Mesodermal cell (in vitro differentiated cells): ENCODE results near the gene P2RX6.
"Not testable (repeated sequence)": the region's sequence is repeated elsewhere in the genome, so short reads cannot be mapped to it uniquely, and the experiment has no call there.

Experiments used
- H3K27ac ChIP-seq: 2 replicates; pipeline ENCODE4 v1.7.0; 2013; ENCODE audit warnings: mild to moderate bottlenecking, low read depth, low read length, moderate library complexity; ENCODE audit not compliant: severe bottlenecking
- H3K36me3 ChIP-seq: 2 replicates; pipeline ENCODE4 v1.7.1; 2013; ENCODE audit warnings: mild to moderate bottlenecking, low read length, moderate library complexity; ENCODE audit not compliant: control insufficient read depth, insufficient read depth
- H3K4me1 ChIP-seq: one replicate; pipeline ENCODE4 v1.7.1; 2013; ENCODE audit warnings: mild to moderate bottlenecking, low read length; ENCODE audit not compliant: insufficient read depth, control insufficient read depth, poor library complexity, severe bottlenecking
- H3K4me3 ChIP-seq: 2 replicates; pipeline ENCODE4 v1.7.0; 2013; ENCODE audit warnings: low read length, control low read depth, mild to moderate bottlenecking; ENCODE audit not compliant: insufficient read depth, poor library complexity, severe bottlenecking; ENCODE audit errors: extremely low read depth
- H3K9me3 ChIP-seq: 2 replicates; pipeline ENCODE4 v1.7.1; 2013; ENCODE audit warnings: mild to moderate bottlenecking, low read length, moderate library complexity; ENCODE audit not compliant: control insufficient read depth
- WGBS, 2 experiments: methylation state at CpG; one replicate each; pipeline ENCODE4 v1.1.5; 2013; ENCODE audit warnings: missing lambda C conversion rate in 2 of 2; ENCODE audit not compliant: insufficient coverage in 2 of 2; 5-methylcytosine and 5-hydroxymethylcytosine counted together

Gene P2RX6

GRCh38 chr22:21009208-21009607 lies 5.8 kb upstream of the P2RX6 start:
- H3K27ac ChIP-seq, H3K4me1 ChIP-seq, H3K36me3 ChIP-seq, H3K4me3 ChIP-seq, H3K9me3 ChIP-seq: not testable (repeated sequence)
- WGBS, 2 experiments: 82 to 92% methylated on average over 10 to 13 of the region's 13 CpGs

- H3K4me1 ChIP-seq: peaks cover 5% of the 10 kb centered on the region
- H3K4me3 ChIP-seq: no peak overlapping the region
- no peaks in the 10 kb centered on the region for H3K9me3 ChIP-seq
- no peaks in the 10 kb centered on the region for H3K36me3 ChIP-seq
- H3K27ac ChIP-seq: no peak overlapping the region
- 71 to 74% methylated on average over 7 to 9 of the region's 10 CpGs for WGBS, 2 experiments
Observed at GRCh38 chr22:21009638-21010425, 5.1 kb upstream of the P2RX6 start.

DNA sequence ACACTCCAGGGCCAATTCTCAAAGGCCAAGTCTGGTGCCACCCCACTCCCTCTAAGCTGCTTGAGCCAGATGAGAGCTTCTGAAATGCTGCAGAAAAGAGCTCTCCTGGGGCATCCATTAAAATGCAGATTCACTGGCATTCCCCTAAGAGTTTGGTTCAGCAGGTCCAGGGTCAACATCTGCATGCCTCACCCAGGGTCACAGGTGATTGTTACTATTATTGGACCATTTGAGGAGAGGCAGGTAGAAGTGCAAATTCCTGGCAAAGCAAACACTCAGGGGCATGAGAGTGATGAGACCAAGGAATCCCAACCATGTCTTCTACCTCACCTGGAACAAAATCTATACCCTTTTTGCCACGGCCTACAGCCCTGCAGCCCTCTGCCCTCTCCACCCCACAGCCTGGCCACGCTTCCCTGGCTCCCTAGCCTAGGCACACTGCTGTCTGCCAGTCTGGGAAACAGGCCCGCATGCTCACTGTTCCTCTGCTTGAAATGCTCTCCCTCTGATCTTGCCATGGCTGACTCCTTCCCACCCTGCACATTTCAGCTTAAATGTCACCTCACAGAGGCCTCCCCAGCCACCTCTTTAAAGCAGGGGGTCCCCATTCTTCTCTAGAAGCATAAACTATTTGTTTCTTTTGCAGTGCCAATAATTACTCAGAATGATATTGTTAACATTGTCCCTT lies 4.4 kb upstream of the P2RX6 start:
- Histone ChIP-seq H3K4me3 (no peak overlapping the region), H3K9me3 (no peaks in the 10 kb centered on the region), H3K27ac (no peak overlapping the region), H3K4me1 (peaks cover 12% of the 10 kb centered on the region), H3K36me3 (no peaks in the 10 kb centered on the region)
- WGBS, 2 experiments: 83 to 93% methylated on average over 2 to 3 of the region's 3 CpGs

- Histone ChIP-seq H3K4me3 (peak overlapping the region; percentile 52), H3K9me3 (no peaks in the 10 kb centered on the region), H3K27ac (no peak overlapping the region), H3K36me3 (no peaks in the 10 kb centered on the region), H3K4me1 (peaks cover 18% of the 10 kb centered on the region)
- 86 to 94% methylated on average over 9 to 12 of the region's 14 CpGs for WGBS, 2 experiments
Observed at GRCh38 chr22:21012446-21013407, 2.2 kb upstream of the P2RX6 start.

GRCh38 chr22:21013657-21014201 lies 1.2 kb upstream of the P2RX6 start:
- WGBS, 2 experiments: 2 to 5% methylated on average over 15 to 21 of the region's 24 CpGs
- Histone ChIP-seq H3K4me3 (peak overlapping the region; percentile 52), H3K36me3 (no peaks in the 10 kb centered on the region), H3K9me3 (no peaks in the 10 kb centered on the region), H3K4me1 (peaks cover 18% of the 10 kb centered on the region), H3K27ac (peak overlapping the region; percentile 96)

DNA sequence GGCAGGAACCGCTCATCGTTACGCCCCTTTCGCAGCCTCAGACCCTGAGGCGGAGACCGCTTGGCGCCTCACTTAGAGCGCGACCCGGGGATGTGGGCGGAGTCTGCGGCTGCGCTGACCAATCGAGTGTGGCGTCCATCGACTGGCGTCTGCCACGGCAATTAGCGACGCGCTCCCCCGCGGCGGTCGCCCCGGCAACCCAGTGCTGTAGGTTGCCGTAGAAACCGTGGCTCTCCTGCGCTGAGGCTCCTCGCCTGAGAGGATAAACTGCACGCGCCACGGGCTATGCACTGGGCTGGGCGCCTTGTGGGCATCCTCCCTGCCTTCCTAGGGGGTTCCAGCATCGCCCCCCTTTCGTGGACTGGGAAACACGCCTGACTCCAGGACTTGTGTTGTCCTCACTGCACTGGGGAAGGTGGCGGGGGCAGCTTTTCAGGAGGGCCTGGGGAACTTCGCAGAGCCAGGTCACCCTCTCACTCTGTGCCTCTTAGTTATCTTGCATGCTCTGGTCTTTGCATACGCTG lies 701 bp upstream of the P2RX6 start:
- H3K4me3 ChIP-seq: peak overlapping the region; percentile 52
- no peaks in the 10 kb centered on the region for H3K9me3 ChIP-seq
- H3K36me3 ChIP-seq: no peaks in the 10 kb centered on the region
- peak overlapping the region; percentile 96 for H3K27ac ChIP-seq
- WGBS, 2 experiments: 2 to 3% methylated on average over 32 to 36 of the region's 40 CpGs
- H3K4me1 ChIP-seq: peaks cover 18% of the 10 kb centered on the region

DNA sequence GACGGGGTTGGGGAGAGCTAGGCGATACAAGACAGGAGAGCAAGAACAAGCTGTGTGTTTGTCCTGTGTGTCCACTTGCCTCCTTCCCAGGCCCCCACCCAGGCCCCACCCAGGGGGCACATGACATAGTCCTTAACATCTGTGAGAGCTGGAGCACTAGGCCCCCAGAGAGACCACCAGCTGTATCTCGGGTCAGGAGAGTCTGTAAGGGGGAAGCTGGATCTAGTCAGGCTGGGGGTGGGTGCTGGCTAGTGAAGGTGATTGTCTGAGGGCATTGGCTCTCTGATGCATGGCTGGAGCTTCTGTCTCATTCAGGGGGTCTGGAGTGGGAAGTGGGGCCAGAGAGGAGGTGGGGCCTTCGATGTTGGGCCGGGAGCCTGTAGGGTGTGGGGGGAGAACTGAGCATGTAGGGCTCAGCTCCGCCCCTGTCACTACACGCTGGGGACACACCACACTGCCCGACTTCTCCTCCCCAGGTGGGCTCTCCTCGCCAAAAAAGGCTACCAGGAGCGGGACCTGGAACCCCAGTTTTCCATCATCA lies 571 bp downstream of the P2RX6 start:
- Histone ChIP-seq H3K27ac (peak overlapping the region; percentile 96), H3K4me3 (peak overlapping the region; percentile 52), H3K9me3 (no peaks in the 10 kb centered on the region), H3K36me3 (no peaks in the 10 kb centered on the region), H3K4me1 (peaks cover 18% of the 10 kb centered on the region)
- 70 to 73% methylated on average over 2 to 6 of the region's 10 CpGs for WGBS, 2 experiments

- WGBS, 2 experiments: 90 to 92% methylated on average over 9 to 12 of the region's 13 CpGs
- no peak overlapping the region for H3K4me3 ChIP-seq
Observed at GRCh38 chr22:21016644-21017420, 1.9 kb downstream of the P2RX6 start.

GRCh38 chr22:21018314-21018713 lies 3.3 kb downstream of the P2RX6 start:
- H3K36me3 ChIP-seq: no peaks in the 10 kb centered on the region
- H3K9me3 ChIP-seq: no peaks in the 10 kb centered on the region
- no peak overlapping the region for H3K27ac ChIP-seq
- no peak overlapping the region for H3K4me3 ChIP-seq
- peaks cover 18% of the 10 kb centered on the region for H3K4me1 ChIP-seq
- WGBS, 2 experiments: 93 to 94% methylated on average over 3 to 4 of the region's 4 CpGs

More at GRCh38 chr22:21016644-21017420, 1.9 kb downstream of the P2RX6 start:
- H3K4me1 ChIP-seq: peaks cover 18% of the 10 kb centered on the region
- no peaks in the 10 kb centered on the region for H3K9me3 ChIP-seq
- H3K27ac ChIP-seq: no peak overlapping the region
- no peaks in the 10 kb centered on the region for H3K36me3 ChIP-seq
